HG03066 (cell line): Measurements from ENCODE around the gene U2AF1.
"Not testable (repeated sequence)": the region's sequence is repeated elsewhere in the genome, so short reads cannot be mapped to it uniquely, and the experiment has no call there.

Source experiments
- ATAC-seq: cut with Tn5 transposase; IDR thresholded peaks from one replicate; pipeline ENCODE4 v1.9.1; 2021; ENCODE audit warnings: low read depth; ENCODE audit not compliant: unreplicated experiment

U2AF1 gene

DNA sequence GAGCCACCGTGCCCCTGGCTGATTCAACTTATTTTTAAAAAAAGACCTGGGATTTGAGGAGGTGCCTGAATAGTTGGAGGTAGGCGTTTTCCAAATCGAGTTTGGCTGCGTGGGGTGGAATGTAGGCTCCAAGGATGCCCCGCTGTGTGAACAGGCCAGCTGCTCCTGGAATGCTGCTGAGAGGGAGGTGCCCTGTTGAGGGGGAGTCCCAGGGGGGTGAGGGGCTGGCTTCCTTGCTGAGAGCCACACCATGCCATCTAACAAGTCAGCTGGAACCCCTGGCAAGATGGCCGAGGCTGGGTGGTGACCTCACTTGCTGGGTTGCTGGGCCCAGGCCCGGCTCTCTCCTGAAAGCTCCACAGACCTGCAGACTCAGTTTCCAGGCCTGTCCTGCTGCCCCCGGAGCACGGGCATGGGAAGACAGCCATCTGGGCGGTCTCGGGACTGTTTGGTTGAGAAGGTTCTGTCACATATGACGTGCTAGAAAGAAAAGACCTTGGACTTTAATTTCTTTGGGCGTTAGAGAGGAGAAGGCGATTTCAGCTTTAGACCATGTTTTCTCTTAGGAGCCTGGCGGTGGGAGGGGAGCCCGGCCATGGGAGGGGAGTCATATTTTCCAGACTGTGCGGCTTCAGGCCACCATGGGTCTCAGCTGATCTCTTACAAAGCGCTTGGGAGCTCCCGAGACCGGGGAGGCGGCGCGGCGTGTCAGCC, 24.6 kb downstream of the U2AF1 start:
- ATAC-seq: not testable (repeated sequence)

DNA sequence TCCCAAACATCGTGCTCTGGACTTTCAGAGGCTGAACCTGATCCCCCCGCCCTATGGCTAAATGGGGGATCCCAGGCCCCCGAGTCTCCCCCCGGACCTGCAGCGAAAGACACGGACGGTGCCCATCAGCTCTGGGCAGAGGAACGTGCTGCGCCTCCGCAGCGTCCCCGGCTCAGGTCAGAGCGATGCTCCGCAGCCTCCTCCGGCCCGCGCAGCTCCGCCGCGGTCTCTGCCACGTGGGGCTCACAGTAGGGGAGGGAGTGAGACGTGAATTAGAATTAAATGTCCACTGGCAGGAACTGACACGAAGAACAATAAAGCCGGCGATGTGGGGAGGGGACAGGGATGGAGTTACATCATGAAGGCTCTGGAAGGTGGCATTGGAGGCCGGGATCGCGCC, 30.7 kb downstream of the U2AF1 start:
- not testable (repeated sequence) for ATAC-seq

DNA sequence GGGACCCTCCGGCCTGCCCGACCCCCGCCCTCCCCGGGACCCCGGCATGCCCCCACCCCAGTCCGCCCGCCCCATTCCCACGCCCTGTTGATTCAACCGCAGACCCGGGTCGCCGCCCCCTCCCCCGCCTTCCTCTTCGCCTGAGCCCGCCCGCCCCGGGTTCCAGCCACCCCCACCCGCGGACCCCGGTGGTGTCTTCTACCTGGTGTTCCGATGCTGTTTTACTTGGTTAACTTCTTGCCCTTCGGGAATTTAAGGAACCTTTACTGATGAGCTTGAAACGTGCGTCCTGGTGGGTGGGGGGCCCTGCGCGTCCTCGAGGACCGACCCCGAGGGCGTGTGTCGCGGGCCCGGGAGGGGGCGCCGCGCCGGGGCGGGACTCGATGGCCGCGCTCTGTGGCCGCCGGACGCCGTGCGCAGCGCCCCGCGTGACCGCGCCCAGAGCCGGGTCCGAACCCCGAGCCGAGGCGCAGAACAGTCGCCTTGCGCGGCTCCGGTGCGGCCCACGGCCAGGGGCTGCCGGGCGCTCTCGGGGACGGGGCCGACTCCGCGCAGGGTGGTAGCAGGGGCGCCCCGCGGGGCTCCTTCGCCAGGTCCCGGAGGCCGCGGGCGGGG, 31.2 kb downstream of the U2AF1 start:
- ATAC-seq: not testable (repeated sequence)

DNA sequence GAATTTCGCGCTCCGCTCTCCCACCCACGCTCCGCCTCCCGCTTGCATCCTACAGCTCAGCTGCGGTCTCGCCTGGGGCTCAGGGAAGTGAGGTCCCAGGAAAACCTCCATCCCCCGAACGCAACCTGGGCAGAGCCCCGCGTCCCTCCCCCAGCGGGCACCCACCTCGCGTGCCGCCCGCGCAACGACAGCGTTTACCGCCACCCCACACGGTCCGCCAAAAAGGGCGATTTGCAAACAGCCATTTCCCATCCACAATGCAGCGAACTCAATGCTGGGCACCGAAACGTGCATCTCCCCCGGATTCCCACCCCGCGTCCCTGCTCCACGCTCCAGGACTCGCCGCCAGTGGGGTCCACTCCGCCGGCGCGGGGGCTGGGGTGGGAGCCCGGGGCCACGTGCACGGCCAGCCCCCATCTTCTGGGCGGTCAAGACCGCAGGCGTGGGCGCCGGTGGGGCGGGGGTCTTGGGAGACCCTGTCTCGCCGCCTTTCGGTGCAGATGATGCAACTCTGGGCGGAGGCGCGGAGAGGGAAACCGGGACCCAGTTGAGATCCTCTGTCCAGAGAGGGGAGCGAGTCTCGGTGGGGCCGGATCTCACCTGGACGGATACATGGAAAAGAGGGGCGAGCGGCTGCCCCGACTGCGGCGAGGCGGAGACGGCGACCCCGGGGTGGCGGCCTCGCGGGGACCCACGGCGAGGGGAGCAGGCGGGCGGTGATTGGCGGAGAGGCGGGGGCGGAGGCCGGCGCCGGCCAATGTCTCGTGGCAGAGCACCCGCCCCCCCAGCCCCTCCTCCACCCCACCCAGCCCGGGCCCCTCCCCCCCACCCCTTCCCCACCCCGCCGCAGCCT, 32.0 kb downstream of the U2AF1 start, which contains the start of gene CBS:
Gene CBS, minus strand, starts transcription at position 666 of the 853 bp plus-strand sequence. CDS start 3,642 bp downstream, outside the sequence.
- ATAC-seq: not testable (repeated sequence)

DNA sequence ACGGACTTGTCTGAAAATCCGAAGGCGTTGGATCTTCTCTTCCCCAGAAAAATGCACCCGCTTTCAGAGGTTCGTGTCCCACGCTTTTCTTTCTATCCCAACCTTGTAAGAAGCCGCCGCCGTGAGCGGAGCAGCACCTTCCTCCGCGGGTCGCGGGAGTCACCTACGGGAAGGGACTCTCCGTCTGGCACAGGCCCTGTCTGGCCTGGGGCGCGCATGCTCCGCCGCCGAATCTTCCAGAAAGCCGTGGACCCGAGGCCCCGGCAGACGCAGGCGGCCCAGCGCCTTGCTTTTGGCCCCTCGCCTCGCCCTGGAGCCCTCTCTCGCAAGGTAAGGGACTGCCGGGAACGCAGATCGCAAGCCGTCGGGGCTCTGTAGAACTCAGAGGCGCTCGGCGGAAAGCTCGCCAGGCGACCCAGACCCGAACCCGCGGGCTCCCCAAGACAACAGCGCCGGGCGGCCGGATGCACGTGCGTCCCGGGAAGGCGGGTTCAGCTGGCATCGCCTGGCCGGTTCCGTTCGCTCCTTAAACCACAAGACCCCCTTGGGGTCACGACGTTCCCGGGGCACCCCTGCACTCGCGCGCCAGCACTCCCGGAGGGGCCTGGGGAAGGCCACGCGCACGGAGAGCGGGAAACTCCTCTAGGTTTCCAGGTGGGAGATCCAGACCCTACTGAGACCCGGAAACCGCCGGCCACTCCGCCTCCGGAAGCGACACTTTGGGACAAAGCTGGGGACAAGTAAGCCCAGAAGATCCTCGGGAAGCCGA, 32.8 kb downstream of the U2AF1 start:
- not testable (repeated sequence) for ATAC-seq

DNA sequence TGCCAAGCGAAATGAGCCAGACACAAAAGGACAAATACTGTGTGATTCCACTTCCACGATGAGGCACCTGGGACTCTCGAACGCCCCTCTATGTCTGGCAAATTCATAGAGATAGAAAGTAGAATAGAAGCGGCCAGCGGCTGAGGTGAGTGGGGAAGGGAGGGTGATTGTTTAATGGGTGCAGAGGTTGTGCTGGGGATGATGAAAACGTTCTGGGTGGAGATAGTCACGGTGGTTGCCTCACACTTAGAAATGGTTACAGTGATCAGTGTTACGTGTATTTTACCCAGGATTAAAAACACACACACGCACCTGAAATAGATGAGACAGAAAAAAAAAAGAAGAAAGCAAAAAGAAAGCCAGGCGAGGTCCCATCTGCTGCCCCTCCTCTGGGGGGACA, 34.6 kb downstream of the U2AF1 start:
- ATAC-seq: not testable (repeated sequence)

DNA sequence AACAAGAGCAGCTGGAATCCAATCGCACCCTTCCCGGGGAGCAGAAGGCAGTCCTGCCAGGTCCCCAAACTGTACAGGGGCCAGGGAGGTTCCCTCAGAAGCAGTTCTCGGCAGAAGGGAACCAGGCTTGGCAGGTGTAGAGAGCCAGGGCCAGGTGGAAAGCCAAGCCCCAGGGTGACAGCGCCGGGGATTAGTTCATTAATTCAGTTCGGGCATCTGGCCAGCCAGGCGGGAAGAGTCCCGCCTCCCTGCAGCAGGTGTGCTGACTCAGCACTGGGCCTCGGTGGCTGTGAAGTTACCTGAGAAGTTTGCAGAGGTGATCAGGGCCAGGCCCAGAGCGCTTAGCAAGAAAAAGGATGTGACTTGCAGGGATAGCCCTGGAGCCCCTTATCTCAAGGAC, 37.7 kb downstream of the U2AF1 start:
- ATAC-seq: not testable (repeated sequence)

DNA sequence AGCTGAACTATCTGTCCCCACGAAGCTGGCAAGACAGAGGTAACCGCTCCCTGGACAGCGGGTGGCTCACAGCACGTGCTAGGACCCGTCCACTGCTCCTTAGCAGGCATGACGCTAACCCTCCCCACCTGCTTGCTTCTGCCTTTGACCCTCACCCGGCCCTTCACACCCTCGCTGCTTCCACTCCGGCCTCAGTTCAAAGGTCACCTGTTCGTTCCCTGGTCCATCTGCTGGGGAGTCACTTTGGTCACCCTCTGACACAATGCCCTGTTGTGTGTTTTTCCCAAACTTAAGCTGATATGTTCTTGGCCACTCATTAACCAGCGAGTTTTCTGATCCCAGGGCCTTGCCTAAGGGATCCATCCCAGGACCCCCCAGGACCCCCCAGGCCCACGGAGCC, 39.3 kb downstream of the U2AF1 start:
- not testable (repeated sequence) for ATAC-seq

DNA sequence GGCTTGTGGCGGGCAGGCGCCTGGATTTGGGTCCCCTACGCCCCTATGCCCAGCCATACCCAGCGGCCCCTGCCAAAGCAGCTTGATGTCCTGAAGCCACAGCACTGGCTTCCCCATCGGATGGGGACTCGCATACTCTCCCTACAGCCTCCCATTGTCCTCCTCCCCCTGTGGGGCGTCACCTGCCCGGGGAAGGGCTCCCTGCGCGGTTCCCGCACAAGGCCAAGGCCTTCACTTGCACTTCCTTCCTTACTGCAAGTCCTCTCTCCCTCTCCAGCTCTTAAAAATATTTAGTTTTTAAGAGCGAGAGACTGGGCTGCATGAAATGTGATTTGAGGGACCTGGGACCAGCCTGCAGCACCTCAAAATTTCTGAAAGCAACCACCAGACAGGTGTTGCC, 40.7 kb downstream of the U2AF1 start:
- ATAC-seq: not testable (repeated sequence)

DNA sequence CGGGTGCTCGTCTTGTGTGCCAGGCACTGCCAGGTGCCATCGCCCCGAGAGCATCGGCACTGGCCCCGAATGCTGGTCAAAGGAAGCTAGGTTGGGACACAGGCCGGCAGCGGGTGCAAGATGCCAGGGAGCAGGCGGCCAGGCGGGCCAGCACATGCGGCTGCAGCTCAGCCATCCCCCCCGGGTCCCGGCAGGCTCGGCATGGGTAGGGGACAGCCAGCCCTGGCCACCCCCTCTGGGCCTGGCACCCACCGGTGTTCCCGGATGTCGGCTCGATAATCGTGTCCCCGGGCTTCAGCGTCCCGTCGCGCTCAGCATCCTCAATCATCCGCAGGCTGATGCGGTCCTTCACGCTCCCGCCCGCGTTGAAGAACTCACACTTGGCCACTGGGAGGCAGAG, 41.4 kb downstream of the U2AF1 start:
- ATAC-seq: not testable (repeated sequence)

DNA sequence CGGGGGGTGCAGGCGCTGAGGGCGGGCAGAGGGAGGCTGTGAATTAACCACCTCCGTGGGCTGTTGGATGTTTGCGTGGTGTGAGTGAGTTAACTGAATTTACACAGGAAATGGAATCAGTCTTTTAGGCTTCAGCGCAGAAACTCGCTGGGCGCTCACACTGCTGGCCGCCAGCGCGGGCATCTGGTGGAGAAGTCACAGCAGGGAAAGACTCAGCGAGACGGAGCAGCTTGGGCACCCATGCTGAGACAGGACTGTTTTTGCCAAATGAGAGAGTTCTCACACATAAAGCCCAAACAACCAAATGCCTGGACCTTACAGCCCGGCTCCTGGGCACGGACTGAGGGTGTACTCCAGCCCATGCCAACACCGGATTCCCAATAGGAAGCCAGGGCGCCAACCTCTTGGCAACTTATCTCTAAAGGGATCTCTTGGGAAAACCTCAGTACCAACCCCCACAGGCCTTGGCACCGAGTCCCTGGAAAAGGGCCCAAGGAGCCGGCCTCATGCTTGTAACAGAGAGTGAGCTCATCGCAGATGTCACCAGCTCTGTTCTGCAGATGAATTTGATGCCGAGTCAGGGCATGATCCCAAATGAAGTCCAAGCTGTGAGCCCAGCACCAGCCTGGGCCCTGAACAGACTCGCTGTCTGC, 43.0 kb downstream of the U2AF1 start:
- not testable (repeated sequence) for ATAC-seq

DNA sequence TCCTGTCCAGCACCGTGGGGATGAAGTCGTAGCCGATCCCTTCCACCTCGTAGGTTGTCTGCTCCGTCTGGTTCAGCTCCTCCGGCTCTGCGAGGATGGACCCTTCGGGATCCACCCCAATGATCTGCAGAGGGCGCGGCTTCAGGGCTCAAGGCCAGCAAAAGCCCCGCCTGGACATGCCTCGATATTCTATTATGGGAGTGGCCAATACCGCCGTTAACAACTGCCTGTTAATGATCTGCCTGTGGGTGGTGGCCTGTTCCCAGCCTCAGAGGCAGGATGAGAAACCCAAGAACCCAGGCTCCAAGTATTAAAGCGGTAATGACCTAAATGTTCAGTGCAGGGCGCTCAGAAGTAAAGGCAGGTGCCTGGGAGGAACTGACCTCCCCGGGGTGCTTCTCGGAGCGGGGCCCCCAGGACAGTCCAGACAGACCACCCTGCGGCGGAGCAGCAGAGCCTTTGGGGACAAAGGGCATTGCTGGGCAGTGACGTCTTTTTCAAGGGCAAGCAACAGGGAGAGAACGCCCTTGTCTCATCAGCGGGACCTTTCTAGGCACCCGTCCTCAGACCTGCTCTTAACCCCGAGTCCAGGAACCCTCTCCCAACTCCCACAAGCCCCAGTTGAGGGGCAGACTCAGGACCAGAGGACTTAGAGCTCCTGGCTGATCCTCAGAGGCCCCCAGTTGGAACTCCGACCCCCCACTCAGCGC, 44.3 kb downstream of the U2AF1 start:
- ATAC-seq: not testable (repeated sequence)

DNA sequence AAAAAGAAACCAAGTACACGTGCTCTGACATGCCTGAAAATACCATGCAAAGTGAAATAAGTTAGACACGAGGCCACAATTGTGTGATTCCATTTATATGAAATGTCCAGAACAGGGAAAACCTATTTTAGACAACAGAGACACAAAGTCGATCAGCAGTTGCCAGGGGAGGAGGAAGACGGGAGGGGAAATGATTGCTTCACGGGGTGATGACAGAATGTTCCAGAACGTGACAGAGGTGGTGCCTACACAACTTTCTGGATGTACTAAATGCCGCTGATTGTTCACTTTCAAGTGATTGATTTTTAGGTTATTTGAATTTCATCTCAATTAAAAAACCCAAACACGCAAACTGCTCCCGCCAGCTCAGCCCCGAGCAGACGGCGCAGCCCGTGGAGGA, 54.3 kb downstream of the U2AF1 start:
- not testable (repeated sequence) for ATAC-seq

DNA sequence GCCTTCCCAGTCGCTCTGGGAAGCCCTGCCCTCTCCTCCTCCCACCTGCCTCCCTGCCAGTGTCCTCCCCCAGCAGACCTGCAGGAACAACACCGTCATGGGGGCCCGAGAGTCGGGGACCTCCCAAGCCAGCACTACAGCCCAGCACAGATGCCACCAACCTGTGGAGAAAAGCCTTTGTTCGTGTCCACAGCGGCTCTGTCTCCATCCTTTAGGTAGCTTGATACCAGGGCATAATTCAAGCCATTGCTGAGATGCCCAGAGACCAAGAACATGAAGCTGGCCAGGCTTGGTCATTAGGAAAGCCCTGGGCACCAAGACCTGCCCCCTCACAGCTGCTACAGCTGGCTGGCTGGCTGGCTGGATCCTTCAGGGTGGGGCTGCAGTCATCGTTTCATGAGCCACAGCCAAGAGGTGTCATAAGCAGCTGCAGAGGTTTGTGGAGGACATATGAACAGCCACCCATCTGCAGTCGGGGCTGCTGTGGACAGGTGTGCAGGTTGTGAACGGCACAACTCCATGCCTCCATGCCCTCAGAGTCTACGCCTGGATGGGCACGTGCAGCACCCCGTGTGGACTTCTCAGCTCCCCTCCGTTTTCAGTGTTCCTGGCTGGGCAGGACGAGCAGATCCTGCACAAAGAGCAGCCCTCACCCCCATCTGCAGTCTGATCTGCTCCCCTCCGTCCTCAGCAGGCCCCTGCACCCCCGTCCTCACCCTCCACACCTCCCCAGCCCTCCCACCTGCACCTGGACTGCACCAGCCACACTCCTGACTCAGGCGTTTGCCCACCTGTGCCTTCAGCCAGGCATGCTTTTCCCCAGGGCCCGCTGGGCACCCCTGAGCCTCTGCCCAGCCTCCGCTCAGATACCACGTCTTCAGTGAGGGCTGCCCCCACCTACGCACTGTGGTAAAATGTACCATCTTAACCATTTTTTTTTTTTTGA, 61.2 kb downstream of the U2AF1 start:
- ATAC-seq: not testable (repeated sequence)

DNA sequence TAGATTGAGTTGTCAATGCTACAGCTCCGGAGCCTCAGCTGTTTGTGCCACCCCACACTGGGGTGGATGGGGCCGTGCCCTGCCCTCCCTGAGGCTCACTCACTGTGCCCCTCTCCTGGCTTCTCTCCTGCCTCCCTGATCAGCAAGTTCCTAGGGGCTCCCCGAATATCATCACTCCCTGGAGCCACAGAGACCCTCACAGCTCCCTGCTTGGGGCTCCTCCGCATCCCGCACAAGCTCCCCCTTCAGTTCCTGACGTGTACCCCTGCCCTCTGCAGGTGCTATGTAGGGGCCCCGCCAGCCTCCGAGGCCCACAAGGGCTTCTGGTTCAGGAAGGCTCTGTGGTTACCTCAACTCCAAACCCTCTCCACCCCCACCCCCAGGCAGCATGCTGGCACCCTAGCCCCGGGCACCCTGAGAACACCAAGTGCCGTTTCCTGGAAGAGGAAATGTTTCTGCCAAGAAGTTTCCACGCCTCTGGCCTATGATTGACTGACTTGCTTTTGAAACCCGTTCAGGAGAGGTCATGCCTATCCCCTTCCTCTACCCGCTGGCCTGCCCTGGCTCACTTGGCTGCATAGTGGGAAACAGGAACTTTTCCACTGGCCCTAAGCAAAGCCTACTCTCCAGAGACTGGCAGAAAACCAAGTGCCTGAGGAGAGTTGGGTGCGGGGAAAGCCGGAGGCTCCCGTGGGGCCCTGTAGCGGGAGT, 62.0 kb downstream of the U2AF1 start:
- ATAC-seq: not testable (repeated sequence)

DNA sequence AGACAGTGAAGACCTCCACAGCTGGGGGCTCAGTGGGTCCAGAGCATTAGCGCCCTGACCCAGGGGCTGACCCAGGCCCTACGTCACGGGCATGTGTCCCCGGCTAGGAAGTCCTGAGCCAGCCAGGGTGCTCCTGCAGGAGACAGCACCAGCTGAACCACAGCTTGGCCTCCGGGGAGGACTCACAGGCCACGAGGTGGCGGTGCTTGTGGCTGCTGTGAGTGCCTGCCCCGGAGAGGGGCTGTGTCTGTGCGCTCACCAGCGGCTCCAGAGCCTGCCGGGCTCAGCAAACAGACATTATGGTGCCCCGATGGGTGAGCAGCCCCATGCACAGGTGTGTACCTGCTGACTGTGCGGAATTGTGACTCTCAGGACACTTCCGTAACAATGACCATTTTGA, 62.8 kb downstream of the U2AF1 start:
- ATAC-seq: not testable (repeated sequence)

DNA sequence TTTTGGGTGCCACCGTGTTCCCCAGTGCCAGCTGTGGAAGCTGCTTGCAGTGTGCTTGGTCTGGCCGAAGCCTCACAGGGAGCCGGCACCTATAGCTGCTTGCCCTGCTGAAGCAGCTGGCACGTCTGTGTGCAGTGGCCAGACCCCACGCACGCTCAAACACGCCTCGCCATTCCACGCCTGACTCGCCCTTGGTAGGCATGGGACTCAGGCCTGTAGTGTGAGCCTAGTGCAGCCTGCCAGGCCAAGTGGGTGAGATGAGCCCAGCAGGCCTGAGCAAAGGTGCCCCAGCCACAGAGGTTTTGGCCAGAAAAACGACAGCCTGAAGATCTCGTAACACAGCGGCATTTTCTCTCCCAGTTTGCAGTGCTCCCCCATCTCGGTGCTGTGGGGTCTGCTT, 64.1 kb downstream of the U2AF1 start:
- not testable (repeated sequence) for ATAC-seq
